DND-41 (cell line): ENCODE results near the gene TSPEAR.

Experiments
- ATAC-seq: fragments of 200-7000 bp; cut with Tn5 transposase; 3 replicates; pipeline ENCODE4 v1.9.1; 2021; ENCODE audit warnings: low read depth; ENCODE audit not compliant: insufficient read depth
- DNase-seq: peaks from one replicate; pipeline ENCODE4 v3.0.0-alpha.2; 2020
- H2AFZ ChIP-seq: 2 replicates; pipeline ENCODE4 v1.6.0; 2012; ENCODE audit warnings: low read depth, low read length
- H3K27ac ChIP-seq: 2 replicates; pipeline ENCODE4 v1.5.1; 2012; ENCODE audit warnings: low read length, inconsistent platforms
- H3K27me3 ChIP-seq: fragments of 200-600 bp; sonication (generic); 2 replicates; pipeline ENCODE4 v1.6.0; 2012; ENCODE audit warnings: low read length, mild to moderate bottlenecking, inconsistent platforms; ENCODE audit not compliant: insufficient read depth, poor library complexity
- H3K36me3 ChIP-seq: 2 replicates; pipeline ENCODE4 v1.5.1; 2012; ENCODE audit warnings: low read length, inconsistent platforms; ENCODE audit not compliant: insufficient read depth
- H3K4me1 ChIP-seq: 2 replicates; pipeline ENCODE4 v1.5.1; 2012; ENCODE audit warnings: mild to moderate bottlenecking, low read length; ENCODE audit not compliant: insufficient read depth
- H3K4me2 ChIP-seq: 2 replicates; pipeline ENCODE4 v1.6.0; 2012; ENCODE audit warnings: mild to moderate bottlenecking, moderate library complexity, low read length, inconsistent platforms; ENCODE audit not compliant: insufficient read depth
- H3K4me3 ChIP-seq, 2 experiments: fragments of 200-600 bp in 1 of 2; shearing (Covaris generic) in 1 of 2; 2 replicates each; pipeline ENCODE4 v1.5.1; 2012 to 2016; ENCODE audit warnings: inconsistent platforms in 2 of 2, low read length in 2 of 2, mild to moderate bottlenecking in 2 of 2, low read depth in 1 of 2, moderate library complexity in 1 of 2
- H3K79me2 ChIP-seq: 2 replicates; pipeline ENCODE4 v1.6.0; 2012; ENCODE audit warnings: low read length, inconsistent platforms; ENCODE audit not compliant: insufficient read depth
- H3K9ac ChIP-seq: 2 replicates; pipeline ENCODE4 v1.6.0; 2012; ENCODE audit warnings: low read depth, mild to moderate bottlenecking, inconsistent platforms, low read length, moderate library complexity
- H3K9me3 ChIP-seq: 2 replicates; pipeline ENCODE4 v1.5.1; 2012; ENCODE audit warnings: low read length, moderate library complexity, mild to moderate bottlenecking, inconsistent platforms; ENCODE audit not compliant: insufficient read depth, severe bottlenecking
- H4K20me1 ChIP-seq: 2 replicates; pipeline ENCODE4 v1.6.0; 2012; ENCODE audit warnings: low read length; ENCODE audit not compliant: insufficient read depth
- EZH2 ChIP-seq: IDR thresholded peaks from 3 replicates; pipeline ENCODE4 v1.6.1; 2012; ENCODE audit warnings: borderline replicate concordance, low read depth, mild to moderate bottlenecking, moderate library complexity, low read length, inconsistent platforms; ENCODE audit not compliant: severe bottlenecking
- TF ChIP-seq, protein P1 (sequence below): IDR thresholded peaks from 2 replicates; pipeline ENCODE4 v1.5.1; 2012; ENCODE audit warnings: borderline replicate concordance, low read length, moderate library complexity, mild to moderate bottlenecking; ENCODE audit not compliant: poor library complexity, severe bottlenecking; ENCODE audit errors: extremely low read depth

TSPEAR gene

DNA sequence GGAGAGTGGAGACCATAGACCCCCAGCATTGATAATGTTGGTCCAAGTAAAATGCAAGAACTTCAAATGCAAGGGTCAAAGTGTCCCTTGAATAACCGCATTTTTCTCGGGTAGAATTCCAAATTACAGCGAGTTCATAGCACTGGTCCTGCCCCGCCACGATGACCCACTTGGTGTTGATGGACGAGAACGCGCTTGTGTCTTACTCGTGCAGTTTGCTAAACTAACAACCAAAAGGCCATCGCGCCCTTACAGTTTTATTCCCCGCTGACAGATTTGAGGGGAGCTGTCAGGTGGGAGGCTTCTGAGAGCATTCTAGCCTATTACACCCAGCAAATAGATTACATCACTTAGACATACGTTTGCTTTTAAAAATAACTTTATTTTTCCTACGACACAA is 17.3 kb upstream of the TSPEAR start:
- no peak overlapping the region for H3K27ac ChIP-seq
- H3K36me3 ChIP-seq: no peaks in the 10 kb centered on the region
- DNase-seq (no peak), ATAC-seq (no peak)
- no peaks in the 10 kb centered on the region for H3K9me3 ChIP-seq
- peaks cover 4% of the 10 kb centered on the region for H3K27me3 ChIP-seq
- H3K4me2 ChIP-seq: no peak overlapping the region
- no peaks in the 10 kb centered on the region for H3K4me1 ChIP-seq
- no peak overlapping the region for H3K4me3 ChIP-seq
- no peak overlapping the region for H3K9ac ChIP-seq
- H2AFZ ChIP-seq: no peak overlapping the region
- TF ChIP-seq EZH2: no peak
- TF ChIP-seq, protein P1, sequence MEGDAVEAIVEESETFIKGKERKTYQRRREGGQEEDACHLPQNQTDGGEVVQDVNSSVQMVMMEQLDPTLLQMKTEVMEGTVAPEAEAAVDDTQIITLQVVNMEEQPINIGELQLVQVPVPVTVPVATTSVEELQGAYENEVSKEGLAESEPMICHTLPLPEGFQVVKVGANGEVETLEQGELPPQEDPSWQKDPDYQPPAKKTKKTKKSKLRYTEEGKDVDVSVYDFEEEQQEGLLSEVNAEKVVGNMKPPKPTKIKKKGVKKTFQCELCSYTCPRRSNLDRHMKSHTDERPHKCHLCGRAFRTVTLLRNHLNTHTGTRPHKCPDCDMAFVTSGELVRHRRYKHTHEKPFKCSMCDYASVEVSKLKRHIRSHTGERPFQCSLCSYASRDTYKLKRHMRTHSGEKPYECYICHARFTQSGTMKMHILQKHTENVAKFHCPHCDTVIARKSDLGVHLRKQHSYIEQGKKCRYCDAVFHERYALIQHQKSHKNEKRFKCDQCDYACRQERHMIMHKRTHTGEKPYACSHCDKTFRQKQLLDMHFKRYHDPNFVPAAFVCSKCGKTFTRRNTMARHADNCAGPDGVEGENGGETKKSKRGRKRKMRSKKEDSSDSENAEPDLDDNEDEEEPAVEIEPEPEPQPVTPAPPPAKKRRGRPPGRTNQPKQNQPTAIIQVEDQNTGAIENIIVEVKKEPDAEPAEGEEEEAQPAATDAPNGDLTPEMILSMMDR: no peak
- no peaks in the 10 kb centered on the region for H3K79me2 ChIP-seq
- no peaks in the 10 kb centered on the region for H4K20me1 ChIP-seq

DNA sequence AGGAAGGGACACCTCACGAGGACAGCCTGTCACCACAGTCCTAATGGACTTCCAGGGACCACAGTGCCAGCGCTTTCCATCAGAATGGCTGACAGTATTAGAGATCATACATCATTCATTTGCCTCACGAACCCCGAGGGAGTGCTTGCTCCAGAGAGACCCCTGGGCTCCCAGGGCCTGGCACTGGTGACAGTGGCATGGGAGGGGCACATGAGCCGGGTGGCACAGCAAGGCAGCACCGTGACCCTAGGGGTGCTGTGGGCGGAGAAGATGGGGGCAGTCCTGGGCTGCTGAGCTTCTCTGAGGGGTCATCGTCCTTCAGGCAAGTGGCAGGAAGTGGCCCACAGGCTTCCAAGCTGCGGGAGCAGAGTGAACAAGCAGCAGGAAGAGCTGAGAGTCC is 16.4 kb upstream of the TSPEAR start:
- no peaks in the 10 kb centered on the region for H4K20me1 ChIP-seq
- H3K9ac ChIP-seq: no peak overlapping the region
- H3K9me3 ChIP-seq: no peaks in the 10 kb centered on the region
- no peaks in the 10 kb centered on the region for H3K4me1 ChIP-seq
- H3K27ac ChIP-seq: no peak overlapping the region
- no peaks in the 10 kb centered on the region for H3K79me2 ChIP-seq
- no peak for TF ChIP-seq EZH2
- TF ChIP-seq, protein P1: no peak
- DNase-seq (no peak), ATAC-seq (no peak)
- H3K36me3 ChIP-seq: no peaks in the 10 kb centered on the region
- H3K27me3 ChIP-seq: peaks cover 4% of the 10 kb centered on the region
- H2AFZ ChIP-seq: no peak overlapping the region
- no peak overlapping the region for H3K4me3 ChIP-seq
- H3K4me2 ChIP-seq: no peak overlapping the region

DNA sequence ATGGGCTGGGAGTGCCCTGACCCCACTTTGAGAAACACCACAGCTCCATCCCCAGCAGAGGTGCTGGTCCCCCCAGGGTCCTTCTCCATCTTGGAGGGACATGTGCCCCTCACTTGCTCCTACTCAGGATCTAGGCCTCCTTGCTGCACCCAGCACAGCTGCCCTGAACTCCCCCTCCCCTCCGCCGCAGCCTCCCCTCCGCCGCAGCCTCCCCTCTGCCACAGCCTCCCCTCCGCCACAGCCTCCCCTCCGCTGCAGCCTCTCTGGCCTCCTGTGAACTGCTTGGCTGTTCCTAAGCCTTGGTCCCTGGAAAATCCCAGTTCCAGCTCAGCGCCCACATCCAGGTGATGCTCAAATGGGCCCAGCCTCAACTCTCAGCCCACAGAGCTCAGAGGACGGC is 15.9 kb upstream of the TSPEAR start:
- TF ChIP-seq, protein P1: no peak
- TF ChIP-seq EZH2: no peak

DNA sequence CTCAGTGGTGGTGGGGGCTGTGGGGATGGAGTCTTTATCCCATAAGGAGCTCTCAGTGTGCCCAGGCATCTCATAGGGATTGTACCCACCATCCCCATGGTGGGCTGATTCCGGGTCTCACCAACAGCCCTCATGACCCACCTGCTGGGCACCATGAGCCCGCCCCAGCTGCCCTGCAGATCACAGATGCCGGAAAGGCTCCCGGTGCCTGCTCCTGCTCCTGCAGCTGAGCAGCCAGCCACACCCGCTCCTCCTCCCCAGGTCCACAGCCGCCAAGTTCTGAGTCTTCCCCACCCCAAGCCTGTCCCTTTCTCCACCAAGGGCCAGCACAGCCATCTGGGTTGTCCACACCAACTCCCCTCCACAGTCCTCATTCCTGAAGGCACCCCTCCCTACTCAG is 15.5 kb upstream of the TSPEAR start:
- Histone ChIP-seq H2AFZ (no peak overlapping the region), H3K4me1 (no peaks in the 10 kb centered on the region), H3K27me3 (peaks cover 4% of the 10 kb centered on the region), H3K27ac (no peak overlapping the region), H3K4me3 (no peak overlapping the region), H3K79me2 (no peaks in the 10 kb centered on the region), H3K36me3 (no peaks in the 10 kb centered on the region), H3K4me2 (no peak overlapping the region), H3K9me3 (no peaks in the 10 kb centered on the region), H4K20me1 (no peaks in the 10 kb centered on the region), H3K9ac (no peak overlapping the region)
- no peak for ATAC-seq
- TF ChIP-seq, protein P1: no peak
- no peak for TF ChIP-seq EZH2
- DNase-seq: no peak

More for the DNA sequence above, 15.9 kb upstream of the TSPEAR start:
- ATAC-seq (no peak), DNase-seq (no peak)
- no peaks in the 10 kb centered on the region for H3K4me1 ChIP-seq
- no peaks in the 10 kb centered on the region for H3K79me2 ChIP-seq
- H3K27me3 ChIP-seq: peaks cover 4% of the 10 kb centered on the region
- H3K4me3 ChIP-seq: no peak overlapping the region
- no peaks in the 10 kb centered on the region for H3K9me3 ChIP-seq
- H3K36me3 ChIP-seq: no peaks in the 10 kb centered on the region
- H3K9ac ChIP-seq: no peak overlapping the region
- H3K4me2 ChIP-seq: no peak overlapping the region
- H3K27ac ChIP-seq: no peak overlapping the region
- H4K20me1 ChIP-seq: no peaks in the 10 kb centered on the region
- no peak overlapping the region for H2AFZ ChIP-seq
